Calu3 (cell line): ENCODE data around the gene FAM156B. TPM values are rescaled to one million over a fixed set of nuclear protein-coding genes. Genes with fewer than 3 reads are reported as not detected.
"Not testable (repeated sequence)": the region's sequence is repeated elsewhere in the genome, so short reads cannot be mapped to it uniquely, and the experiment has no call there.

ENCODE experiments used
- BruUV-seq: library from RNA; stranded (reverse); fragments of 400-500 nt; replicated peaks from 2 replicates; lab custom pipeline; 2021; lab: Mats Ljungman, UMichigan
- CTCF ChIA-PET: fragments of 300-600 bp; sonication (Branson Sonifier 250); formaldehyde crosslinking; loops from one replicate; lab custom pipeline; 2022; ENCODE audit warnings: antibody characterized with exemption; lab: Charles Lee
- DNase-seq: peaks from one replicate; pipeline ENCODE4 v3.0.0; 2022
- H3K27ac Mint-ChIP-seq: one replicate; pipeline ENCODE4 v1.8.0; 2022; ENCODE audit warnings: mixed read lengths; ENCODE audit not compliant: unreplicated experiment
- H3K27me3 Mint-ChIP-seq: one replicate; pipeline ENCODE4 v1.8.0; 2022; ENCODE audit warnings: mixed read lengths; ENCODE audit not compliant: unreplicated experiment
- H3K36me3 Mint-ChIP-seq: one replicate; pipeline ENCODE4 v1.8.0; 2022; ENCODE audit warnings: mild to moderate bottlenecking, moderate library complexity, mixed read lengths; ENCODE audit not compliant: insufficient read depth, unreplicated experiment
- H3K4me1 Mint-ChIP-seq: one replicate; pipeline ENCODE4 v1.8.0; 2022; ENCODE audit warnings: mild to moderate bottlenecking, low read depth, mixed read lengths; ENCODE audit not compliant: unreplicated experiment
- H3K4me3 Mint-ChIP-seq: one replicate; pipeline ENCODE4 v1.8.0; 2022; ENCODE audit warnings: mild to moderate bottlenecking, low read depth, moderate library complexity, mixed read lengths; ENCODE audit not compliant: unreplicated experiment
- H3K9me3 Mint-ChIP-seq: one replicate; pipeline ENCODE4 v1.8.0; 2022; ENCODE audit warnings: low read depth, mixed read lengths; ENCODE audit not compliant: unreplicated experiment
- intact Hi-C: fragments of 100-400 bp; cut with micrococcal nuclease; formaldehyde crosslinking; loops from one replicate; pipeline ENCODE4 v1.10.0; 2022; ENCODE audit not compliant: unreplicated experiment
- total RNA-seq: library from RNA; stranded (reverse); gene quantifications from 2 replicates; pipeline ENCODE4 v1.2.3, GENCODE V29; 2022
- TF ChIP-seq, protein P1 (sequence below): fragments of 200-600 bp; IDR thresholded peaks from one replicate; pipeline ENCODE4 v1.8.0; 2022; ENCODE audit warnings: antibody characterized with exemption; ENCODE audit not compliant: unreplicated experiment

Gene FAM156B
- total RNA-seq, 1 experiment from 2014 or later = 9.3 TPM

DNA sequence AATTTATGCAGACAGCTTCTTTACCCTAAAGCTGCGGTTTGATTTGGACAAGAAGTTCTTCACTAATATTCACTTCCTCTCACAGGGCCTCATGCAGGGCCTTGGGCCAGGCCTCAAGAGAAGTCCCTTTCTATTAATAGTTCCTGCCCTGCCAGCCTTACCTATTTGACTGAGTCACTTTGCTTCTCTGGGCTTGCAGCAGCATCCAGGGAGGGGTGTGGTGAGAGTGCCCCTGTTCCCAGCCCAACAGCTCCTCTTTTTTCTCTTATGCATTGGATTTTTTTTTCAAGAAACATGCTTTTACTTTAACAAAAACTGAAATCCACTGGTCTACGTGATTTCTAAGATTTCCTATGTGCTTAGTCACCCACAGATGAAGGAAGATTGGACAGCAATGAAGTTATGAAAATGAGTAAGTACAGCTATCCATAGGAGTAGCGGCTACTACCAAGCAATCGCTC lies 26.7 kb downstream of the FAM156B start:
- intact Hi-C loops = no loop called here
- peaks cover 22% of the 10 kb centered on the region for H3K36me3 Mint-ChIP-seq
- DNase-seq = no peak
- CTCF ChIA-PET = interaction anchor here (0.5 to 0.6 kb wide), 2 partner anchors 379 to 434 kb away, joined by 3 read pairs; no protein-coding TSS in a partner anchor
- no peaks in the 10 kb centered on the region for H3K27me3 Mint-ChIP-seq
- TF ChIP-seq, protein P1, sequence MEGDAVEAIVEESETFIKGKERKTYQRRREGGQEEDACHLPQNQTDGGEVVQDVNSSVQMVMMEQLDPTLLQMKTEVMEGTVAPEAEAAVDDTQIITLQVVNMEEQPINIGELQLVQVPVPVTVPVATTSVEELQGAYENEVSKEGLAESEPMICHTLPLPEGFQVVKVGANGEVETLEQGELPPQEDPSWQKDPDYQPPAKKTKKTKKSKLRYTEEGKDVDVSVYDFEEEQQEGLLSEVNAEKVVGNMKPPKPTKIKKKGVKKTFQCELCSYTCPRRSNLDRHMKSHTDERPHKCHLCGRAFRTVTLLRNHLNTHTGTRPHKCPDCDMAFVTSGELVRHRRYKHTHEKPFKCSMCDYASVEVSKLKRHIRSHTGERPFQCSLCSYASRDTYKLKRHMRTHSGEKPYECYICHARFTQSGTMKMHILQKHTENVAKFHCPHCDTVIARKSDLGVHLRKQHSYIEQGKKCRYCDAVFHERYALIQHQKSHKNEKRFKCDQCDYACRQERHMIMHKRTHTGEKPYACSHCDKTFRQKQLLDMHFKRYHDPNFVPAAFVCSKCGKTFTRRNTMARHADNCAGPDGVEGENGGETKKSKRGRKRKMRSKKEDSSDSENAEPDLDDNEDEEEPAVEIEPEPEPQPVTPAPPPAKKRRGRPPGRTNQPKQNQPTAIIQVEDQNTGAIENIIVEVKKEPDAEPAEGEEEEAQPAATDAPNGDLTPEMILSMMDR = no peak
- BruUV-seq = no TSS peak
- H3K27ac Mint-ChIP-seq = no peak overlapping the region
- no peak overlapping the region for H3K4me3 Mint-ChIP-seq
- peaks cover 10% of the 10 kb centered on the region for H3K4me1 Mint-ChIP-seq
- H3K9me3 Mint-ChIP-seq = no peaks in the 10 kb centered on the region

DNA sequence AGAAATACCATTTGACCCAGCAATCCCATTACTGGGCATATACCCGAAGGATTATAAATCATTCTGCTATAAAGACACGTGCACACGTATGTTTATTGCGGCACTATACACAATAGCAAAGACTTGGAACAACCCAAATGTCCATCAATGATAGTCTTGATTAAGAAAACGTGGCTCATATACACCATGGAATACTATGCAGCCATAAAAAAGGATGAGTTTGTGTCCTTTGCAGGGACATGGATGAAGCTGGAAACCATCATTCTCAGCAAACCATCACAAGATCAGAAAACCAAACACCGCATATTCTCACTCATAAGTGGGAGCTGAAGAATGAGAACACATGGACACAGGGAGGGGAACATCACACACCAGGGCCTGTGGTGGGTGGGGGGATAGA lies 33.1 kb downstream of the FAM156B start:
- H3K36me3 Mint-ChIP-seq = peaks cover 12% of the 10 kb centered on the region
- BruUV-seq, H3K4me1 Mint-ChIP-seq, intact Hi-C loops, H3K27ac Mint-ChIP-seq, DNase-seq, H3K4me3 Mint-ChIP-seq, H3K9me3 Mint-ChIP-seq, H3K27me3 Mint-ChIP-seq: not testable (repeated sequence)
- CTCF ChIA-PET = interaction anchor here (0.6 kb wide), 1 partner anchor 9 kb away, joined by 3 read pairs; no protein-coding TSS in a partner anchor

GRCh38 chrX:52933213-52933612 lies 36.1 kb downstream of the FAM156B start:
- no peak for DNase-seq
- H3K4me3 Mint-ChIP-seq = no peak overlapping the region
- BruUV-seq = no TSS peak
- no peaks in the 10 kb centered on the region for H3K4me1 Mint-ChIP-seq
- intact Hi-C loops = no loop called here
- no peak overlapping the region for H3K27ac Mint-ChIP-seq
- TF ChIP-seq, protein P1 = no peak
- H3K36me3 Mint-ChIP-seq = peaks cover 16% of the 10 kb centered on the region
- CTCF ChIA-PET = no interaction called here
- no peaks in the 10 kb centered on the region for H3K27me3 Mint-ChIP-seq
- no peaks in the 10 kb centered on the region for H3K9me3 Mint-ChIP-seq

GRCh38 chrX:52933976-52934703 lies 37.0 kb downstream of the FAM156B start:
- BruUV-seq = TSS peak; percentile 78
- H3K4me1 Mint-ChIP-seq = no peaks in the 10 kb centered on the region
- H3K27me3 Mint-ChIP-seq = no peaks in the 10 kb centered on the region
- intact Hi-C loops = no loop called here
- H3K36me3 Mint-ChIP-seq = peaks cover 16% of the 10 kb centered on the region
- H3K9me3 Mint-ChIP-seq = no peaks in the 10 kb centered on the region
- TF ChIP-seq, protein P1 = no peak
- CTCF ChIA-PET = no interaction called here
- no peak for DNase-seq
- peak overlapping the region; percentile 96 for H3K27ac Mint-ChIP-seq
- peak overlapping the region; percentile 86 for H3K4me3 Mint-ChIP-seq
